NAMALWA (cell line): ENCODE measurements around the gene SLC27A6.
"Not testable (repeated sequence)": the region's sequence is repeated elsewhere in the genome, so short reads cannot be mapped to it uniquely, and the experiment has no call there.

Experiments used
- DNase-seq: peaks from one replicate; pipeline ENCODE4 v3.0.0-alpha.2; 2015; ENCODE audit warnings: low spot score

Gene SLC27A6, protein sequence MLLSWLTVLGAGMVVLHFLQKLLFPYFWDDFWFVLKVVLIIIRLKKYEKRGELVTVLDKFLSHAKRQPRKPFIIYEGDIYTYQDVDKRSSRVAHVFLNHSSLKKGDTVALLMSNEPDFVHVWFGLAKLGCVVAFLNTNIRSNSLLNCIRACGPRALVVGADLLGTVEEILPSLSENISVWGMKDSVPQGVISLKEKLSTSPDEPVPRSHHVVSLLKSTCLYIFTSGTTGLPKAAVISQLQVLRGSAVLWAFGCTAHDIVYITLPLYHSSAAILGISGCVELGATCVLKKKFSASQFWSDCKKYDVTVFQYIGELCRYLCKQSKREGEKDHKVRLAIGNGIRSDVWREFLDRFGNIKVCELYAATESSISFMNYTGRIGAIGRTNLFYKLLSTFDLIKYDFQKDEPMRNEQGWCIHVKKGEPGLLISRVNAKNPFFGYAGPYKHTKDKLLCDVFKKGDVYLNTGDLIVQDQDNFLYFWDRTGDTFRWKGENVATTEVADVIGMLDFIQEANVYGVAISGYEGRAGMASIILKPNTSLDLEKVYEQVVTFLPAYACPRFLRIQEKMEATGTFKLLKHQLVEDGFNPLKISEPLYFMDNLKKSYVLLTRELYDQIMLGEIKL

GRCh38 chr5:128965011-128965637 is at the start of gene SLC27A6:
SLC27A6 (plus strand) TSS chr5:128965488; CDS start chr5:128966138, 650 bp downstream.
- DNase-seq, result no peak

DNA sequence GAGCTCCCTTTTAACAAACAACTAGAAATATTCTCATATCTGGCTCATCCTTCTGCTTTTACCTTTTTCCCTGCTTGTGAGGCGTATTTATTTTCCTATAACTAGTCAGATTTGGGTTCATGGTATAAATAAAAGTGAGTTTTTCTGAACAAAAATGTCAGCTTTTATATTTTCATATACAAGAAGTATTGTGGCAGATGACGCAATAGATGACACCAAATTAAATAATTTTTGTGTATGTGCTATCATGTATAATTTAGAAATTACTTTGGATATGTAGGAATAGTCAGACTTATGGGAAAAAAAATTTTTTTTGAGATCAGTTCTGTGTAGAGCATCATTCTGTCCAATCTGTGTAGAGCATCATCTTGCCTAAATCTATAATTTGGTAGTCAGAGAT is 45.7 kb upstream of the SLC27A6 start:
- DNase-seq, result no peak

DNA sequence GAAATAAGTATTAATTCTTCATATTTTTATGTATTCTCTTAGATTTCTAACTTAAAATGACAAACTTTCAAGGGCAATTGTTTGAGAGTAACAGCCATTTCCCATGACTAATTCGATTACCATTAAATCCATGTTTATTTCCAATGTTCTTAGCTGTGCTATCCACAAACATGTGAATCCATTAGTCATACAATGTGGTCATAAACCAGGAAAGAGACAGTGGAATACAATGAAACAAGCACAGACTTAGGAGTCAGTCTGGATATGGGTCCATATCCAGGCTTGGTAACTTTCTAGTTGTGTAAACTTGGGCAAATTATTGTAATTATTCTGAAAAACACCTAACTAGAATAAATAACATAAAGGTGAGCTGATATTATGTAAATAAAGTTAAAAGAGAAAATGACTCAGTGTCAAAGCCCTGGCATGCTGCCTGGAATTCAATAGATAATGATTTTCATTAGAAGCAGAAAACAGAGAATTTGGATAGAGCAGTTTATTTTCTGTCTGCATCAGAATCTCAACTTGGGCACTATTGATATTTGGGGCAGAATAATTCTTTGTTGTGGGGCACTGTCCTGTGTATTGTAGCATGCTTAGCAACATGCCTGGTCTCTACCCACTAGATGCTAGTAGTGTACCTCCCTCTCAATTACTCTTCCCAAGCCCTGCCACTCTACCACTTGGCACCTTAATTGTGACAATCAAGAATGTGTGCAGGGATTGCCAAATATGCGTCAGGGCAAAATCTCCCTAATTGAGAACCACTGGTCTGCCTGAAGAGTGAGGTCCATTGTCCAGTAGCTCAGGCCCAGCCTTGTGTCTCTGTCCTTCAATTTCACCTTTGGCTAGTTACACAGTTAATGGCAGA is 44.7 kb upstream of the SLC27A6 start:
- DNase-seq, result no peak

DNA sequence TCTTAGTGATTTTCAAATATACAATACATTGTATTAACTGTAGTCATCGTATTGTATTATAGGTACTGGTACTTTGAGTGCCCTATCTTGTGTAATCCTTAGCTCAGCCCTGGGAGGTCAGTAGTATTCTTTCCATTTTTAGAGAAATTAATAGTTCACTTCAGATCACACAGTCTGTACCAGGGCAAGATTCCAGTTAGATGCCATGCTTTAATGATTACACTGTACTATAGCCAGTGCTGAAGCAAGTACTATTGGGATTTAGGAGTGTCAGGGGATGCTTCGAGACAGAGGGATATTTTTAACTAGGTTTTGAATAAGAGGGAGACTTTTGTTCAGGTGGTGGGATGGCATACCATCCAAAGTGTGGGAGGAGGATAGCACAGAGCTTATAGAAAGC is 41.0 kb upstream of the SLC27A6 start:
- DNase-seq, result no peak

DNA sequence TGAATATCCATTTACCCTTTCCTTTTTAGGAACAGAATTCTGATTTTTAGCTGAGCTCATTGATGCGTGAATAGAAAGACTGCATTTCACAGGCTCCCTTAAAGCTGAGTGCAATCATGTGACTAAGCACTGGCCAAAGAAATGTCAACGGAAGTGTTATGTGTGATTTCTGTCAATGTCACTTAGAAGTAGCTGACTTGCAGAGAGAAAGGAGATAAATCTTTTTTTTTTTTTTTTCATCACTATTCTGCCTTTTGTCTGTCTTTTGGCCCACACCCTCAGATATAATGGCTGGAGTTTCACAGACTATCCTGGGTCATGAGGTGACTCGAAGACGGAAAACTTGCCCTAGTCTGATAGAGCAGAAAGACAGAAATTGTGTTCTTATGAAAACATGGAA is 39.3 kb upstream of the SLC27A6 start:
- DNase-seq, result no peak

DNA sequence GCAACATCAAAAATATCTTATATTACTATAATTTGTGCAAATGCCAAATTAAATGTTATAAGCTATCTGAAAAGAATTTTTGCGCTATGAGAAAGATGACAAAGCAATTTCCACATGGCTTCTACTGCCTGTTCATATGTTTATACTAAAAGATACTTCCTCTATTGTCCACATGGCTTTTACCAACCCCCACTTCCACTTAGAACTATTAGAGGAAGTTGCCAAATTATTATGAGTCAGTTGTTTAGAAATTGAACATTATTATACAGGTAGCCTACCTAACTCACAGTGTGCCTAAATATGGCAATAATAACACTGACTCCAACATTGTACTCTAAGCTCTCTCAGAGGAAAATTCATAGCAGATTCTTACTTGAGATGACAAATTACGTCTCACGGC is 37.6 kb upstream of the SLC27A6 start:
- DNase-seq, result peak; percentile 11

- not testable (repeated sequence) for DNase-seq
Observed at GRCh38 chr5:128932232-128932631, 33.1 kb upstream of the SLC27A6 start.

DNA sequence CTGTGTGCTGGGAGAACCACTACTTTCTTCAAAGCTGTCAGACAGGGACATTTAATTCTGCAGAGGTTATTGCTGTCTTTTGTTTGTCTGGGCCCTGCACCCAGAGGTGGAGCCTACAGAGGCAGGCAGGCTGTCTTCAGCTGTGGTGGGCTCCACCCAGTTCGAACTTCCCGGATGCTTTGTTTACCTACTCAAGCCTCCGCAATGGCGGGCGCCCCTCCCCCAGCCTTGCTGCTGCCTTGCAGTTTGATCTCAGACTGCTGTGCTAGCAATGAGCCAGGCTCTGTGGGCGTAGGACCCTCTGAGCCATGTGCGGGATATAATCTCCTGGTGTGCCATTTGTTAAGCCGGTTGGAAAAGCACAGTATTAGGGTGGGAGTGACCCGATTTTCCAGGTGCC is 22.2 kb upstream of the SLC27A6 start:
- not testable (repeated sequence) for DNase-seq

DNA sequence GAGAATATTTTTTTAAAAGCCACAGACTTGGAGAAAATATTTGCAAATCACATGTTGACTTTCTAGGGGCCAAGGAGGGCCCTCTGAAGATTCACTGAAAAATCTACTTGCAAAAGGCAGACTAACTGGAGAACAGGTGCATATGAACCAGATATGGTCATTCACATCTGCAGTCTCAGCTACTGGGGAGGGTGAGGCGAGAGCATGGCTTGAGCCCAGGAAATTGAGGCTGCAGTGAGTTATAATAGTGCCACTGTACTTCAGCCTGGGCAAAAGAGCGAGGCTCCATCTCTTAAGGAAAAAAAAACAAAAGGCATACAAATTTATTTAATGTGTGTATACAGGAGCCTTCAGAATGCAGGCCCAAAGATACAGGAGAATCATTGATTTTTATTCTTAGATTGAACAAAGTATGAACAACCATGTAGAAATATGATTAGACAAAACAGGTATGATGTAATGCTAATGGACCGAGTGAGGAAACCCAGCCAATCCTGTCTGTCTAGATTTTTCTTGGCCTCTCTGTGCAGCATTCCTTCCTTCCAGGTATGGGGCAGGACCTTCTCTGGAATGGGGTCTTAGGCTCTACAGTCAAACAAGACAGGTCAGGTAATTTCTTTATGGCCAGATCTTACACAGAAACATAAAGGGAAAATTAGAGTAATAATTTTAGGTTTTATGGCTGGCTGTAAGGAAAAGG is 15.3 kb upstream of the SLC27A6 start:
- DNase-seq, result no peak

DNA sequence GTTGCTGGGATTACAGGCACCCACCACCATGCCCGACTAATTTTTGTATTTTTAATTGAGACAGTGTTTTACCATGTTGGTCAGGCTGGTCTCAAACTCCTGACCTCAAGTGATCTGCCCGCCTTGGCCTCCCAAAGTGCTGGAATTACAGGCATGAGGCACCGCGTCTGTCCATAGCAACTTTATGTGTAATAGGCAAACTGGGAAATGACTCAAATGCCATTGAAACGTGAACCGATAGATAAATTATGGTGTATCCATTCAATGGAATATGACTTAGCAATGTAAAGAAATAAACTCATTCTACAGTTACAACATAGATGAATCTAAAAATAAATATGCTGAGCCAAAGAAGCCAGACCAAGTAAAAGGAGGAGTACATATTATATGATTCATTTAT is 14.0 kb upstream of the SLC27A6 start:
- not testable (repeated sequence) for DNase-seq

GRCh38 chr5:128956164-128956563 is 9.1 kb upstream of the SLC27A6 start:
- no peak for DNase-seq

GRCh38 chr5:128962211-128962610 is 3.1 kb upstream of the SLC27A6 start:
- no peak for DNase-seq

GRCh38 chr5:128965638-128966302 is 482 bp downstream of the SLC27A6 start:
- DNase-seq, result no peak

- DNase-seq, result no peak
Observed at GRCh38 chr5:128966375-128966774, 1.1 kb downstream of the SLC27A6 start.

- DNase-seq, result no peak
Observed at GRCh38 chr5:128966846-128967245, 1.6 kb downstream of the SLC27A6 start.

- DNase-seq, result no peak
Observed at GRCh38 chr5:128973244-128973643, 8.0 kb downstream of the SLC27A6 start.

- DNase-seq, result no peak
Observed at GRCh38 chr5:128974567-128974966, 9.3 kb downstream of the SLC27A6 start.

DNA sequence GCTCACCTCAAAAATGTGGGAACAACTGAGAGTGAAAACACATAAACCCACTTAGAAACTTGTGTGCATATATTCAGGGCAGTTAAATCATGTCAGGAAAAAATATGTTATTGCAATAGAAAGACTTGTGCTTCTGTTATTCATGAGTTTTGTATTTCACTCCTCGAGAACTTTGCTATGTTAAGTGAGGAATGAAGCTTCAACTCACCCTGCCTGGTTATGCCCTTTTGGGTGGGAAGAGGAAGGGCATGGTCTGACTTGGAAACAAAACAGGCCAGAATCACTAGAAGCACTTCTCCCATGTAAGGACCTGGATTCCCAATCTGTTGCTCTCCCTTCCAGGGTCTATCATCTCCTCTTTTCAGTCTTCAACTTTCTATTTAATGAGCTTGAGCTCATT is 14.5 kb downstream of the SLC27A6 start:
- DNase-seq, result no peak

DNA sequence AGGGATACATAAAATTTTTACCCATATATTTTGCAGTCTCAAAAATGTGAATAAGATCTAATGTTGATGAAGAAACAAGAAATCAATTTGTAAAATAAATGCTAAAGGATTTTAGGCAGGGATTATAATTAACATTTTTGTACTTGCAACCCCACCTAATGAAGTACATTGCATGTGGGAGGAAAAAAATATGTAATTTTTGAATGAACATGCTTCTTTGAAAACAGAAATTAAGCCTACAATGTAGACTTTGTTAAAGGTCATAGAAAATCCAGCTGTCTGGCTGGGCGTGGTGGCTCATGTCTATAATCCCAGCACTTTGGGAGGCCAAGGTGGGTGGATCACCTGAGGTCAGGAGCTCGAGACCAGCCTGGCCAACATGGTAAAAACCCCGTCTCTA is 15.6 kb downstream of the SLC27A6 start:
- no peak for DNase-seq

- DNase-seq, result no peak
Observed at GRCh38 chr5:128984480-128984879, 19.2 kb downstream of the SLC27A6 start.

DNA sequence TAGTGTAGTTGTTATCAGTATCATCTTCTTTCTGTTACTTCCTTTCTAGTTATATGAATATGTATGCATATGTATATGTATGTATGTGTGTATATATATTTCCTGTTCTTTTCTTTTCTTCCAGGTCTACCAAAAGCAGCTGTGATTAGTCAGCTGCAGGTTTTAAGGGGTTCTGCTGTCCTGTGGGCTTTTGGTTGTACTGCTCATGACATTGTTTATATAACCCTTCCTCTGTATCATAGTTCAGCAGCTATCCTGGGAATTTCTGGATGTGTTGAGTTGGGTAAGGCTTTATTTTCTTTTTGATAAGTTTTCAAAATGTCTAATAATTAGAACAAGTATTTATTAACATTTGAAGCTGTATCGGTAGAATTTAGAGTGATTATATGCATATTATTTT is 23.2 kb downstream of the SLC27A6 start:
- no peak for DNase-seq
